Measurements from ENCODE around the gene MOV10L1. TPM values are rescaled to one million over a fixed set of nuclear protein-coding genes. Genes with fewer than 3 reads are reported as not detected.

MOV10L1 gene
- total and polyA plus RNA-seq, 9 of the 15 experiments (the other 6 are each of a cell fraction or from before 2014, with no cell fraction given): 0.06 to 0.43 (median 0.15) TPM

- no TSS peak for BruUV-seq (replicated peaks)
- intact Hi-C loops (cut with micrococcal nuclease) (no loop called here), in situ Hi-C loops (cut with MboI) (no loop called here)
- H3K79me2 ChIP-seq (ENCODE audit: control insufficient read depth, insufficient read depth, low read length): peaks cover 36% of the 10 kb centered on the region
- no peaks in the 10 kb centered on the region for H3K27me3 ChIP-seq (ENCODE audit: control insufficient read depth in 2 of 2, insufficient read depth in 2 of 2, low read length in 2 of 2)
- FAIRE-seq (no peak), DNase-seq (ENCODE audit: extremely low read depth in 1 of 4, low spot score in 3 of 4) (no peak), ATAC-seq (no peak)
- 95% methylated on average over 24 of the region's 44 CpGs for WGBS (ENCODE audit: insufficient coverage, low coverage, missing lambda C conversion rate)
- peaks cover 58% of the 10 kb centered on the region; the same call in 2 of the 3 replicates for H3K36me3 ChIP-seq (ENCODE audit: control insufficient read depth, insufficient read depth, low read length)
- H2AFZ ChIP-seq (ENCODE audit: low read depth, low read length): no peak overlapping the region
- H3K4me2 ChIP-seq (ENCODE audit: insufficient read depth, low read length): no peak overlapping the region
- no peak overlapping the region for H3K27ac ChIP-seq (ENCODE audit: extremely low read depth, low read depth, low read length)
- peaks cover 12 to 56% of the 10 kb centered on the region in 2 experiments for H3K4me1 ChIP-seq (replicated peaks in 1 of 2; ENCODE audit: control insufficient read depth in 2 of 2, insufficient read depth in 2 of 2, low read length in 2 of 2)
- H3K9me3 ChIP-seq (replicated peaks; ENCODE audit: control insufficient read depth, insufficient read depth, low read depth, low read length): no peaks in the 10 kb centered on the region
- no peak overlapping the region for H3K4me3 ChIP-seq
- ChIA-PET CTCF (ENCODE audit: low intra/inter-chr PET ratio) (no interaction called here), POLR2A (no interaction called here)
- H3K9ac ChIP-seq (ENCODE audit: insufficient read depth in 1 of 2, low read depth in 2 of 2, low read length in 2 of 2): peak overlapping the region in 1 of 2 experiments; percentile 64; a peak in 1 of 4 replicates
- H4K20me1 ChIP-seq (replicated peaks; ENCODE audit: control insufficient read depth, insufficient read depth, low read length): peaks cover 5% of the 10 kb centered on the region
- TF ChIP-seq PKNOX1 (IDR thresholded peaks at IDR 0.05) (no peak), POLR2G (IDR thresholded peaks at IDR 0.05; ENCODE audit: low read depth, low read length) (peak; percentile 46; the same call in 1 of the 2 replicates), ZBTB33 (CRISPR knock-in tag; IDR thresholded peaks at IDR 0.05) (0 out of 2 replicates have a peak, but pooled peaks have one; percentile 38)
- H3K9me1 ChIP-seq (ENCODE audit: control insufficient read depth, insufficient read depth, low read length): peaks cover 7% of the 10 kb centered on the region
These were observed 104.4 kb downstream of the MOV10L1 start for GRCh38 chr22:50194037-50194805.

Measured in K562 (cell line).